Measurements from ENCODE around the gene PDGFB.

Gene PDGFB

DNA sequence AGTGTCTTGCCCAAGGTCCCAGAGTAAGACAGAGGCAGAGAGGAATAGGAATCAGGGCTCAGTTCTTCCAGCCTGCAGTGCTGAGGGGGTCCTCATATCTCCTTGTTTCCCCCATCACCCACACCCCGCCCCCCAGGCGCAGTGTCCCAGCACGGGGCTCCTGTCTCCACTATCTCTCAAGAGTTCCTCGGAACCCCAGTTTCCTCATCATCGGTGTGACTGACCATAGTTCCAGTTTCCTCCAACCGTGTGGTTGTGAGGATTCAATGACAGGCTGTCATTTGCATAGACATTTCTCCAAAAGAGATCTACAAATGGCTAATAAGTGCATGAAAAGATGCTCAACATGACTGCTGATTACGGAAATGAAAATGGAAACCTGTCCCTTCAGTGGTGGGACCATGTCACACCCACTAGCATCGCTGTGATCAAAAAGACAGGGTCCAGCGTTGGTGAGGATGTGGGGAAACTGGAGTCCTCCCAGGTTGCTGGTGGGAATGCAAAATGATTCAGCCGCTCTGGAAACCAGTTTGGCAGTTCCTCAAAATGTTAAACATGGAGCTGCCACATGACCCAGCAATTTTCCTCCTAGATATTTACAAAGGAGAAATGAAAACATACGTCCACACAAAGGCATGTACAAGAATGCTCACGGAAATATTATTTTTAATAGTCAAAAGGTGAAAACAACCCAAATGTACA lies 31.8 kb upstream of the PDGFB start:
- no peak for DNase-seq

DNA sequence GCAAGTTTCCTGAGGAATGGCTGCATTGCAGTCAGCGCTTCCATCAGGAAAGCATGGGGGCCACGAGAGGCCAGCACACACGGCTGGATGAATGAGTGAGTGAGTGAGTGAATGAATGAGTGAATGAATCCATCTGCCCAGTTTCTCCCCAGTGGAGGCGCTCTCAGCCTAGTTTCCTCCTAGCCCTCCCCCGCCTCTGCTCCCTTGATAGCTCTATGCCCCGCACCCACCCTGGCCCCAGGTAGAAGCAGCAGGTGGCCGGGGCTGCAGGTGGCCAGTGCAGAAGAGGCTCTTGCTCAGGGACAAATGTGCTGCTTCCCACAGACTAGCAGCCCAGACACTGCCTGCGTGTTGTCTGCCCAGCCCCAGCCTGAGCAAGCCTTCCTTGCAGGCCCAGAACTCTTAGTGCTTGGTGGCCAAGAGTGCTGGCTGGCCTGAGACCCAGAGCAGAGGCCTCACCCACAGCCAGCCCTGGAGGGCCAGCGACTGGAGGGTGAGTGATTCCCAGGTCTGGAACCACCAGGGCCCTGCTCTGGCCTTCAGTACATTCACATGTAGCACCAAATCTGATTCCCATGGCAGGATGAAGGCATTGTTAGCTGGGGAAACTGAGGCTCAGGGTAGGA lies 31.1 kb upstream of the PDGFB start:
- no peak for DNase-seq

DNA sequence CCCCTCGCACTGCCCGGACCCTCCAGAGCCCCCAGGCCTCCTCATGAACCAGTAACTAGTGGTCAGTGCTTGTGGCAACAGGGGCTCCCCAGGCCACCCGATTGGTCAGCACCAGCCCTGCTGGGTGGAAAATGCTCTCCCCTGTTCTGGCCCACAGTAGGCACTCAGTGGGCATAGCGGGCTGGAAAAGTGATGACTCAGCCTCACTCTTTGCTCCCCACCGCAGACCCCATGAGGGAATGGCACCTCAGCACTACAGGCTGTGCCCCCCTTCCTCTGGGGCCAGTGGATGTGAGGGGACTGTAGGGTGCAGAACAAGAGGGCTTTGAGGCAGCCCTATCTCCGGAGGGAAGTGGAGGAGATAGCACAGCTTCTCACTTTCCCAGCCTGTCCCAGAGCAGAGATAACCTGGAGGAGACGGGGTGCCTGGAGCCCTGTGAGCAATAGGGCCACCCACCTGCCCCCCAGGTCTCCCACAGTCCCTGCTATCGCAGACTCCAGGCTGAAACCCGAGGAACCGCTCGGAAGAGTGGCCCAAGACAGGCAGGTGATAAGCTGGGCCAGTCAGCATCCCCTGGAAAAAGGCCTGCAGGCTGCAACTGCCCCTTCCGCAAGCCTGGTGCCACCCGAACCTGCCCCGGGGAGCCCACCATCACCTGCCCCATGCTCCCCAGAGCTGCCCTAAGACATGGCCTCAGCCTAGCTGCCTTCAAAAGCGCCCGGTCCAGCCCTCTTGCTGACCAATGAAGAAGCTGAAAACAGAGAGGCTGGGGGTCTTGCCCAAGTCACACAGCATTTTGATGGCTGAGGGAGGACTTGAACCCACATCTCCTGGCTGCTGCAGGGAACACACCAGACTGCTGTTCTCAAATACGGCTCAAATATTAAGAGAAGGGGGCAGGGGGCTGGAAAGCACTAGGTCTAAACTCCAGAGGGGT lies 29.4 kb upstream of the PDGFB start:
- no peak for DNase-seq

DNA sequence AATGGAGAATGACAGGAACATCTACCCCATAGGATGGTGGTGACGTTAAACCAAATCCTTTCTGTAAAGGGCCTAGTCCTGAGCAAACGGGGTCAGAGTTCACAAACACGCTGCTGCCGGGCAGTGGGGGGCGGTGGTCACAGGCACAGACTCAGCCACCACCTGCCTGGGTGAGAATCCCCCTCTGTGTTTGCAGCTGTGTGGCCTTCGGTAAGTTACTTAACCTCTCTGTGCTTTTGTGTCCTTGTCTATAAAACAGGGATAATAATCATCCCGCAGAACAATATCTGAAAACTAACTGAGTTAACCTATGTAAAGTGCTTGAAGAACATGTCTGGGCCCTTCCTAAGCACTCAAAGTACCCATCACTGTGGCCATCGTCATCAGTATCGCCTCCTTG lies 26.0 kb upstream of the PDGFB start:
- DNase-seq: no peak

DNA sequence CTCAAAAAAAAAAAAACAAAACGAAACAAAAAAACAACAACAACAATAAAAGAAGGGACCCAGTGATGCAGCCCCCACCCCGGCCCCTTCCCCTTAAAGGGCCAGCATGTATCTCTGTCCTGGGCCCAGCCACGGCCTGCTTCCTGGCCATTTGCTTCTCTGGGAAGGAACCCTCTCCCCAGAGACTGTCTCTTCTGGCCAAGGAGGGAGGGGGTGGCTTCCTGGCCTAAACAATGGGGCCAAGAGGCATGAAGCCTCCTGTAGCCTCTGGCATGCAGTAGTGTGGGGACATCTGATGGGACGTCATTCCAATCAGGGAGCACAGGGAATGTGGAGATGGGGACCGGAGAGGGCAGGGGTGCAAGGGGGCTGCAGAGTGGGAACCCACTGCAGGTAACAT lies 25.5 kb upstream of the PDGFB start:
- no peak for DNase-seq

DNA sequence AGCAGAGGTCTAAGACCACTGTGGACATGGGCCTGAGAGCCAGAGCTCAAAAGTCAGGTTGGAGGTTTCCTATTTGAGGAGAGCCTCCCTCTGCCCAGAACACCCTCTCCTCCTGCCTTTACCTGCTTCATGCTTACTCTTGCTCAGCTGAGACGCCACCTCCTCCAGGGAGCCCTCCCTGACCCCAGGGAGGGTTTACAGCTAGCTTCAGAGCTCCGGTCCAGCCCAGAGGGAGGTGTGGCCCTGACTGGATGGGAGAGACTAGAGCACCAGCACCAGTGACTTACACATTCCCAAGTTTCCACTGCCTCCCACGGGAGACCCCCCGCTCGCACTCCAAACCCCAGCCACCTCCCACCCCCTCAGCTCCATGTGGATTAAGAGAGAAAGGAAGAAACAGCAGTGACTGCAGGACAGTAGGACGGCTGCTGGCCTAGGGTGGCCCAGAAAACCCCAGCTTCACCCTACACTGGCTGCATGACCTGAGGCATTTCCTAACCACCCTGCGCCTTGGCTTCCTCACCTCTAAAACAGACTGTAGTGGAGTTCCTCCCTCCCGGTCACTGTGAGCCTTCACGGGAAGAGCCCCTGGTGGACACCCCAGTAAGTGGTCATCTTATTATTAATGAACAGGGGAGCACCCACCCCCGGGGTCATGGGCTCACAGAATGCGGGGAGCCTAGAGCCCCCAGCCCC lies 24.5 kb upstream of the PDGFB start:
- DNase-seq: no peak

DNA sequence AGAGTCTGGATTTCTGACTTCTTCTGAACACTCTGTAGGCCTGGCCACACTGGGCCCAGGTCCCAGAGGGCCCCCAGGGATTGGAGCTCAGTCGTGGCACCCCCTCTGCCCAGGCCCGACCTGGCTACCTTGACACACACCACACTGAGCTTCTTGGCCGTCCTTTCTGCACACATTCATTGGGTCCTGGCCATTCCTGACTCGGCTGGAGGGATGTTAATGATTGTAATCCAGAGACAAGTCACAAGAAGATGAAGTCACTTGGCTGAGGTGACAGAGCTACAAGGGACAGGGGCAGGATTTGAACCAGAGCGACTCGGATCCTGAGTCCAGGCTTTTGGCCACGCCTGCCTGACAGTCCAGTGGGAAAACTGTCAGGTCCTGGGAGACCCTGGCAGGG lies 23.9 kb upstream of the PDGFB start:
- no peak for DNase-seq

DNA sequence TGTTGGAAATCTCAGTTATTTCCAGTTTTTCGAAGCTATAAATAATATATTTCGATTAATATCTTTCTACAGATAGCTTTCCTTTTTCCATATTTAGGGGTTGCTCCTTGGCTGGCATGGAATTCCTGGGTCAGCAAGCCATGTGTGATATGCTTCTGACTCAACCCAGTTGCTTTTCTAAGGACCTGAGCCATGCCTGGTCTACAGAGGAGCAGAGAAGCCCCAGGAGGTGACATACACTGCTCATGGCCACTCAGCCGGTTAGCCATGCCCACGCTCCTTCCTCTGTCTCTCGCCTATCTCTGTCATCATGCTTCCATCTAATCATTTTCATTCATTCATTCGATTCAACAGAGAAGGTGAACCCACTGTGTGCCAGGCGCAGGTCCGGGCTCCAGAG lies 23.2 kb upstream of the PDGFB start:
- no peak for DNase-seq

DNA sequence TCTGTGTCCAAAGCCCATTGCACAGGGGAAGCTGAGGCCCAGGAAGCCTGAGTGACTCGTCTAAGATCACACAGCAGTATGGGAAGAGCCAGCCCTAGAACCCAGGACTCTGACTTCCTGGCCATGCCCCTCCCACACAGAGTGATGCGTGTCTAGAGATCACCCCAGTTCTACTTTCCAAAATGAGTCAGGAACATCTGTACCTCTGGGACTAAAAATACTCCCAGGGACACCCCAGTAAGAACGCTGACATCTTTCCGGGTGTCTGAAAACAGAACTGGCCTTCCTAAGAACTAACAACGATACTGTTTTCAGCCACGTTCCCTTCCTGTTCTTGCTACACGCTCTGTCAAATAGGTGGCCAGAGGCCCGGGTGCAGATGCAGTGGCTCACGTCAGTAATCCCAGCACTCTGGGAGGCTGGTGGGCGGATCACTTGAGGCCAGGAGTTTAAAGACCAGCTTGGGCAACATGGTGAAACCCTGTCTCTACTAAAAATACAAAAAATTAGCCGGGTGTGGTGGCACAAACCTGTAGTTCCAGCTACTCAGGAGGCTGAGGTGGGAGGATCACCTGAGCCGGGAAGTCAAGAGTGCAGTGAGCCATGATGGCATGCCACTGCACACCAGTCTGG lies 21.7 kb upstream of the PDGFB start:
- DNase-seq: no peak

DNA sequence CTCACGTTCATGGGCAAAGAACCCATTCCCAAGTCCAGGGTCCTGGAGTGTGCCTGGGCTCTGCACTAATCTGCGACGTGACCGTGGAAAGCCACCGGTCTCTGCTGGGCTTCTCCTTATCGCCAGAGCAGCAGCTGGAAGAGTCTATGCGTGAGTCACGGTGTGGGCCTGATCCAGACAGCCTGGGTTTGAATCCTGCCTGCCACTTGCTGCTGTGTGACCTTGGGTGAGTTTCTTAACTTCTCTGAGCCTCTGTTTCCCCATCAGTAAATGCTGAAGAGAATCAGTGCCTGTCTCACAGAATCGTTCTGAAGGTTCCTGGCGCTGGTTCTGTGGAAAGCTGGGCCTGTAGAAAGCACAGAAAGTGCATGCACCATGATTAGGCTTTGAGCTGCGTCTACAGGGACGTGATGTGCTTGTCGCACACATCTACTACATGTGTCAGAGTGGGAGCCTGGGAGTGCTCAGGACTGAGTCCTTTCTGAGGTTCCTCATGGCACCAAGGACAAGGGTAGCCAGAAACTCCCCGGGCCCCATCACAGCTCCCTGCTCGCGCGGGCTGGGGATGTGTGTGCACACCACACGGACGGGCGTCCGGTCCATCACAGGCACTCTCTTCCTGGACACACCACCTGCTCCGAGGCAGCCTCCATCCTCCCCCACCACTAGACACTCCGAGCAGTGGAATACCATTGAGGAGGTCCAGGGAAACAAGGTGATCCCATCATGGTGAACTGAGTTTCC lies 20.5 kb upstream of the PDGFB start:
- no peak for DNase-seq

DNA sequence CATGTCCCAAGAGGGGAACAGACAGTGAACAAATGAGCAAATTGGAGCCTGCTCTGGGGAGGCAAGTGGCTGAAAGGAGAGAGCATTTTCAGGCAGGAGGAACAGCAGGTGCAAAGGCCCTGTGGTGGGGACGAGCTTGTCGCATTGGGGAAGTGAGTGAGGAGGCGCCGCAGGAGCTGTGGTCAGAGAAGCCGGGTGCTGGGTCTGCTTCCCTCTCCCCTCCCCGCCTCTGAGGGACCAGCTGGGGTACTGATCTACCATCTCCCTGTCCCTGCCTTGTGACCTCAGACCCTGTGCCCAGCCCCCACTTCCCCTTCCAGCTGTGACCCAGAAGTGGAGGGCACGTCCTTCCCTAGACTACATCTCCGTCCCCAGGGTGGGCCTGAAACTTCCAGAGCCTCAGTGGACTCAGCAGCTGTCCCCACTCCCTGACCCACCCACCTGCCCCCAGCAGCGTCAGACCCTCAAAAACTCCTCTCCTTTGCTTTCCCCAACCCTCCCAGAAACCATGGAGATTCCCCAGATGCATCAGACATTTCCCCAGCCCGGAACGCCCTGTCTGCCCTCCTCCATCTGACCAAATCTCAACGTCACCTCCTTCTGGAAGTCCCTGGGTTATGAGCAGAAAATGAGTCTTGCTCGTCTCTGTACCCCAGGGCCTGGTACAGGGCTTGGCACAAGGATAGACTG lies 19.7 kb upstream of the PDGFB start:
- DNase-seq: no peak

DNA sequence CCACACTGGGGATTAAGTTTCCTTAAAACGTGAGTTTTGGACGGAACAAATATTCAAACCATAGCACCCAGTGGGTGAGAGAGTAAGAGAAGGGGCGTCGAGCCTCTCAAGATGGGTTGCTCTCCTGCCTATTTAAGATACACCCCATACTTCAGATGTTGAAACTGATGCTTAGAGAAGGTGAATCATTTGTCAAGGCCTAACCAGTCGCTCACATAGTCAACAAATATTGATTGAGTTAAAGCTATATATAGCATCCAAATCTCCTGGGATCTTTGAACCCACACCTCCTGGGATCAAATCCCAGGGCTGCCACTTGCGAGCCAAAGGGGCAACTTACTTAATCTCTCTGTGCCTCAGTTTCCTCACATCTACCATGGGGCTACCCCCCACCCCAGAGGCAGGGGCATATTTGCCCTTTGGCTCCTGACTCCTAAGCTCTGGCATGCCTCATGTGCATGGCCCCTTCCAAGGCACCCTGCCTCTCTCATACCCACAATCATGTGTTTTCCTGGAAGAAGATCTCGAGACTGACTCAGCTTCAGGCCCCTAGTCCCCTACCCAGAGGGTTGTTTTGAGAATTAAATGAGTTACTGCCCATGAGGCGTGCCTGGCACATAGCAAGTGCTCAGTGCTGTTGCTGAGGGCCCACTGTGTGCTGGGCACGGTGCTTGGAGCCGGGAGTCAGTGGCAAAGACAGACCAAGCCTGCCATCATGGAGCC lies 19.0 kb upstream of the PDGFB start:
- DNase-seq: no peak

DNA sequence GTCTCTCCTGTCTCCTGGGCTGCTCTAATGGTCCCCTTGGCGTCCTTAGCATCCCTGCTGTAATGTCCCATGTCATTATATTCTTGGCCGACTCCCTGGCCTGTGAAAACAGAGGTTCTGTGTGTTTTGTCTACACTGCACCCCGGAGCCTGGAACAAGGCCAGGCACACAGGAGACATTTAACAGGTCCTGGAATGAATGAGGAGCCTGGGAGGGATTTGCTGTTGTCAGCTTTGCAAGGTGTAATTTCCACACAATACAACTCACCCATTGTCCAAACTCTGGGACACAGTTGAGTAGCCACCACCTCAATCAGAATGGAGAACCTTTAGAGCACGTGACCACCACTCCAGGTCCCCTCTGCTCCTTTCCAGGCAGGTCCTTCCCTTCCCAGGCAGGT lies 14.9 kb upstream of the PDGFB start:
- no peak for DNase-seq

DNA sequence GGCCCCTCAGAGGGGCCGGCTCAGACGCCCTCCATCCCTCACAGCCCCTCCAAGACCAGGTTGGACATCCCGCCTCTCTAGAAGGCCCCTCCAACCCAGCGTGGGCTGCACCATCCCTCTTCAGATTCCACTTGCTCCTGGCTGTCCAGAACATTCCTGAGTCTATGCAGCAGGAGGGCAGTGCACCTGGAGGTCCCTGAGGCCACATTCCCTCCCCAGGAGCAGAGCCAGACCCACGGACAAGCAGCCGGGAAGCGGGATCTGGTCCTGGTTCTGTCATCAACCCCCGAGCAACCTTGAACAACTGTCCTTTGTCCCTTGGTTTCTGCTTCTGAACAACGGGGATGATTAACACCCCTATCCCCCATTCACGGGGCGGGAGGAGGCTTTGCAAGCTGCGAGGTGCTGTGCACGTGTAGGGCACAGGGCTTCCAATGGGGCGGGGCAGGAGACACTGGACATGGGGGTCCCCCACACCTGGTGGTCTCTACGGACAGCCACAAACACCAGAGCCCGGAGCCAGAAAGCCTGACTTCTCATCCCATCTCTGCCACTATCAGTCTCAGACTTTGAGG lies 13.2 kb upstream of the PDGFB start:
- no peak for DNase-seq

DNA sequence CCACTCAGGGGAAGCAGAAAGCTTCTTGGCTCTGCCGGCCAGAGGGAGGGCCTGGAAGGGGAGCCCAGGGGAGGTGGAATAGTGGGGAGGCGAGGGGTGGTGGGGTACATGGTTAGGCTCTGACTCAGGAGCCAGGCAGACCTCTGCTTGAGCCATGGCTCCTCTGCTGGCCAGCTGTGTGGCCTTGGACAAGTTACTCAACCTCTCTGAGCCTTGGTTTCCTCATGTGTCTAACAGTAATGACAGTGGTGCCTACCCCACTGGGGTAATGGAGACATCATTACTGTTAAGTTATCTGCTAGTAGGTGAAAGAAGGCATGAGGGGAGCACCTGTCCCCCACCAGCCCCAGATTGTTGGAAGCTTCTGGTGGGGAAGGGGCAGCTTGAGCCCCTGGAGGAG lies 12.2 kb upstream of the PDGFB start:
- DNase-seq: no peak

DNA sequence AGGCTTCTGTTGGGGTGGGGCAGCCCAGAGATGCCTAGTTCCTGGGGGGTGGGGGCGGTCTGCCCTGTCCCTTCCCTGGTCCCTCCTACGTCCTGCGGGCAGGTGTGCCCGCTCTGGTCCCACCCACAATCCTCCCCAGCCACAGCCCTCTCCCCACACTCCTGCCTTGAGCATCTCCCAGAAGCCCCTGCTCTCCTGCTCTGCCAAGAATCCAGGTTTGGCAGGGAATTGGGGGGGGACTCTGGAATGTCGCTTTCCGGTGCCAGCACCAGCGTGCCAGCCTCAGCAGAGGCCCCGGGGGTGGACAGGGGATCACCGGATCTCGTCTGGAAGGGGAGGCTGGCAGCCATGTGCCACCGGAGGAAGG lies 11.4 kb upstream of the PDGFB start:
- DNase-seq: no peak

DNA sequence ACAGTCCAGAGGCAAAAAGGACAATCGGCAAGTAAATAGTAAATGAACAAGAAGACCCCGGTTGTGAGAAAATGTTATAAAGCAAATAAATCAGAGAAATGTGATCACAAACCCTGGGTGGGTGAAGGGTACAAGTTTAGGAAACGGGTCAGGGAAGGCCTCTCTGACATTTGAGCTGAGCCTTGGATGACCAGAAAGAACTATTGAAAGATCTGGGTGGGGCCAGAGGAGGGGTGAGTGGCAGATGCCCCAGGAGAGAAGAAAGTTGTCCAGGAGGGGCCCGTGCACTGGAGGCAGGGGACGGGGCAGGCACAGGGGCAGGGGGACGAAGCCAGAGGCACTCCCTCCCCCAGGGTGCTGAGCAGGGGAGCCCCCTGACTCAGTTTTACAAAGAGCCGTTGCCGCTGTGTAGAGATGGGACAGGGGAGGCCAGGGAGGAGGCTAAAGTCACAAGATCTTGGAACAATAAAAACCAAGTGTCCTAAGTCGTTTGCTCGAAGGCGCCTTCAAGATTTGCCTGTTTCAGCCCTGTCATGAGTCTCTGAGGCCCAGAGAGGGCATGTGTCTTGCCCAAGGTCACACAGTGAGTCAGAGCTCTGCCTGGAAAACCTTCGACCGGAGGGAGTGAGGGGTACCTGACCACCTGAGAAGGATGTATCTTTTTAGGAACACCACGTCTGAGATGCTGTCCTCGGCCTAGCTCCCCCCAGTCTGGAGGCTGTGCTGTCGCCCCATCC lies 10.8 kb upstream of the PDGFB start:
- DNase-seq: no peak

DNA sequence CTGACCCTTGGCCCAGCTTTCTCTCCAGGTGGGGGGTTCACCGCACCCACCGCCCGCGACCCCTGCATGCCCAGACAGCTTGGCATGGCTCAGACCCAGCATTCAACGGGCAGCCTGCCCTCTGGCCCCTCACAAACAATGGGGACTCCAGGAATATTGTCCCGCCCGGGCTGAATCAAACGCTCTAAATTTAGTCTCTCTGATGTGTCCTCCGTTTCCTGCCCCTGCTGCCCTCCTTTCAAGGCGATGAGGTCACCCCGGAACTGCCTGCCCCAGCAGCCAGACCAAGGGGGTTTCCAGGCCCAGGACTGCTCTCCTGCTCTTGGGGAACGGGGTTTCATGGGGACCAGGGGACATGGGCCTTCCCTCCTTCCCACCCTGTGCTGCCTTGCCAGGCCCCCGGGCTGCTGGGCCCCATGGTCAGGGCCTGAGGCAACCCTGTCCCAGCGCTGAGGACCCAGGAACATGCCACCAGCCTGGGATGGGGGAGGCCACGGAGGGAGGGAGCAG lies 10.1 kb upstream of the PDGFB start:
- DNase-seq: no peak

DNA sequence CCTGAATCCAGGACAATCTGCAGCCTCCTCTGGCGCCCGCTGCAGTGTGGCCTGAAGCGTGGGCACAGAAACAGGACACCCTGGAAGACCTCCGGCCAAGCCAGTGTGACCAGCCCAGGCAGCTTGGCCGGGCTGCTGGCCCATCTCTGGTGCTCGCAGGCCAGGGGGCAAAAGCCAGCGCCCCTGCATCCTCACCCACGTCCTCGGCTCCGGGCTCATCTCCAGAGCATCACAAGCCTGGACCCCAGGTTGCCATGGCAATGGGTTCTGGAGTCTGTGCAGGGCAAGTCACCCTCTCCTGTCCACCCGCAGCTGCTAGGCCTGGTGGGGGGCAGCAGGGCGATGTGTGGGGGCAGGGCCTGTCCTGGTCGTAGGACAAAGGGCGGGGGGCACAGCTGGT lies 9.3 kb upstream of the PDGFB start:
- DNase-seq: no peak
